ENCODE data around the gene CD7.

The CD7 gene

GRCh38 chr17:82281502-82282238 is 35.7 kb downstream of the CD7 start:
- H3F3A ChIP-seq (ENCODE audit: insufficient read depth) = no peaks in the 10 kb centered on the region
- TF ChIP-seq CTCF (IDR thresholded peaks at IDR 0.05; ENCODE audit: insufficient read depth, low read length, poor library complexity, severe bottlenecking) (no peak), EZH2phosphoT487 (conservative IDR thresholded peaks at IDR 0.05; ENCODE audit: low read length) (no peak)
- no peaks in the 10 kb centered on the region for H4K20me1 ChIP-seq (ENCODE audit: low read depth, low read length)
- H3K9ac ChIP-seq (ENCODE audit: low read length) = no peak overlapping the region
- H3K27me3 ChIP-seq (ENCODE audit: low read length) = no peaks in the 10 kb centered on the region
- H3K27ac ChIP-seq (ENCODE audit: low read depth, low read length) = no peak overlapping the region
- no peaks in the 10 kb centered on the region for H3K9me3 ChIP-seq (ENCODE audit: insufficient read depth, low read length)
- H3K4me2 ChIP-seq (ENCODE audit: low read depth, low read length, poor library complexity, severe bottlenecking) = no peak overlapping the region
- no peak overlapping the region for H3K4me3 ChIP-seq (ENCODE audit: insufficient read depth, low read length, poor library complexity, severe bottlenecking)
- H3K36me3 ChIP-seq (ENCODE audit: low read length) = no peaks in the 10 kb centered on the region
- H2AFZ ChIP-seq (ENCODE audit: low read depth, low read length, severe bottlenecking) = no peak overlapping the region
- H3K9me2 ChIP-seq (replicated peaks; ENCODE audit: insufficient read depth, low read length) = no peaks in the 10 kb centered on the region
- H3K79me2 ChIP-seq (ENCODE audit: insufficient read depth, low read length) = no peaks in the 10 kb centered on the region

- Histone ChIP-seq H3K27ac (ENCODE audit: low read depth, low read length) (no peak overlapping the region), H3K4me2 (ENCODE audit: low read depth, low read length, poor library complexity, severe bottlenecking) (no peak overlapping the region)
Measured at GRCh38 chr17:82281076-82281475, 36.3 kb downstream of the CD7 start.

GRCh38 chr17:82280537-82280936 is 36.9 kb downstream of the CD7 start:
- H3K4me2 ChIP-seq (ENCODE audit: low read depth, low read length, poor library complexity, severe bottlenecking) = no peak overlapping the region
- no peak overlapping the region for H3K9ac ChIP-seq (ENCODE audit: low read length)
- H3K36me3 ChIP-seq (ENCODE audit: low read length) = no peaks in the 10 kb centered on the region
- no peak overlapping the region for H3K27ac ChIP-seq (ENCODE audit: low read depth, low read length)
- no peaks in the 10 kb centered on the region for H3K79me2 ChIP-seq (ENCODE audit: insufficient read depth, low read length)
- no peaks in the 10 kb centered on the region for H4K20me1 ChIP-seq (ENCODE audit: low read depth, low read length)
- no peak for TF ChIP-seq CTCF (IDR thresholded peaks at IDR 0.05; ENCODE audit: insufficient read depth, low read length, poor library complexity, severe bottlenecking)
- no peak for TF ChIP-seq EZH2phosphoT487 (conservative IDR thresholded peaks at IDR 0.05; ENCODE audit: low read length)
- no peak overlapping the region for H3K4me3 ChIP-seq (ENCODE audit: insufficient read depth, low read length, poor library complexity, severe bottlenecking)
- H3K9me2 ChIP-seq (replicated peaks; ENCODE audit: insufficient read depth, low read length) = no peaks in the 10 kb centered on the region
- no peaks in the 10 kb centered on the region for H3F3A ChIP-seq (ENCODE audit: insufficient read depth)
- no peaks in the 10 kb centered on the region for H3K9me3 ChIP-seq (ENCODE audit: insufficient read depth, low read length)
- no peak overlapping the region for H2AFZ ChIP-seq (ENCODE audit: low read depth, low read length, severe bottlenecking)
- no peaks in the 10 kb centered on the region for H3K27me3 ChIP-seq (ENCODE audit: low read length)

More at GRCh38 chr17:82281076-82281475, 36.3 kb downstream of the CD7 start:
- Histone ChIP-seq H4K20me1 (ENCODE audit: low read depth, low read length) (no peaks in the 10 kb centered on the region), H2AFZ (ENCODE audit: low read depth, low read length, severe bottlenecking) (no peak overlapping the region), H3K9me2 (replicated peaks; ENCODE audit: insufficient read depth, low read length) (no peaks in the 10 kb centered on the region), H3K9me3 (ENCODE audit: insufficient read depth, low read length) (no peaks in the 10 kb centered on the region), H3K27me3 (ENCODE audit: low read length) (no peaks in the 10 kb centered on the region), H3K79me2 (ENCODE audit: insufficient read depth, low read length) (no peaks in the 10 kb centered on the region), H3K9ac (ENCODE audit: low read length) (no peak overlapping the region), H3F3A (ENCODE audit: insufficient read depth) (no peaks in the 10 kb centered on the region), H3K36me3 (ENCODE audit: low read length) (no peaks in the 10 kb centered on the region), H3K4me3 (ENCODE audit: insufficient read depth, low read length, poor library complexity, severe bottlenecking) (no peak overlapping the region)
- TF ChIP-seq CTCF (IDR thresholded peaks at IDR 0.05; ENCODE audit: insufficient read depth, low read length, poor library complexity, severe bottlenecking) = no peak
- TF ChIP-seq EZH2phosphoT487 (conservative IDR thresholded peaks at IDR 0.05; ENCODE audit: low read length) = no peak

Measured in SU-DHL-6 (cell line).